ENCODE results near the gene THAP7. TPM values are rescaled to one million over a fixed set of nuclear protein-coding genes. Genes with fewer than 3 reads are reported as not detected.

THAP7 gene
- total and polyA plus RNA-seq, 9 of the 15 experiments (the other 6 are each of a cell fraction or from before 2014, with no cell fraction given), result 7.9 to 263 (median 84.1) TPM

- TF ChIP-seq MNT (conservative IDR thresholded peaks at IDR 0.05) (no peak), SMAD1 (IDR thresholded peaks at IDR 0.05; ENCODE audit: low read depth, low read length, partially characterized antibody) (peak; percentile 97), ZFPM2 (CRISPR knock-in tag; IDR thresholded peaks at IDR 0.05) (peak; percentile 10; the same call in 1 of the 2 replicates), TOE1 (IDR thresholded peaks at IDR 0.05; ENCODE audit: borderline replicate concordance) (no peak), TOE1 (CRISPR knock-in tag; IDR thresholded peaks at IDR 0.05; ENCODE audit: borderline replicate concordance, low read depth) (no peak), POLR2B (IDR thresholded peaks at IDR 0.05; ENCODE audit: low read depth, partially characterized antibody) (no peak), MAZ (CRISPR knock-in tag; conservative IDR thresholded peaks at IDR 0.05 in 1 of 2, IDR thresholded peaks at IDR 0.05 in 1 of 2) (peak in 1 of 2 experiments; percentile 100; a peak in 2 of 4 replicates), SRSF7 (optimal IDR thresholded peaks at IDR 0.05; ENCODE audit: low read depth, low read length) (no peak), GATAD2B (IDR thresholded peaks at IDR 0.05; ENCODE audit: borderline replicate concordance) (no peak), MIER1 (IDR thresholded peaks at IDR 0.05; ENCODE audit: low read depth) (no peak), VEZF1 (CRISPR knock-in tag; IDR thresholded peaks at IDR 0.05) (no peak), ETV6 (IDR thresholded peaks at IDR 0.05; ENCODE audit: borderline replicate concordance in 1 of 2, low read depth in 2 of 2, low read length in 1 of 2) (peak in 1 of 2 experiments; percentile 15; a peak in 1 of 4 replicates), ETV6 (CRISPR knock-in tag; IDR thresholded peaks at IDR 0.05; ENCODE audit: borderline replicate concordance) (no peak), TEAD4 (IDR thresholded peaks at IDR 0.05; ENCODE audit: low read length) (no peak), TEAD4 (CRISPR knock-in tag; IDR thresholded peaks at IDR 0.05; ENCODE audit: borderline replicate concordance) (no peak), CHD4 (IDR thresholded peaks at IDR 0.05; ENCODE audit: insufficient read depth, insufficient replicate concordance, low read depth, low read length, poor library complexity, severe bottlenecking) (no peak), SRSF1 (IDR thresholded peaks at IDR 0.05; ENCODE audit: low read depth, low read length) (no peak), KLF10 (CRISPR knock-in tag; IDR thresholded peaks at IDR 0.05) (no peak), ZNF436 (CRISPR knock-in tag; IDR thresholded peaks at IDR 0.05) (peak; percentile 65), MCM3 (IDR thresholded peaks at IDR 0.05) (no peak), ZBED1 (IDR thresholded peaks at IDR 0.05) (no peak), RFX7 (CRISPR knock-in tag; IDR thresholded peaks at IDR 0.05) (peak; percentile 8; the same call in 1 of the 2 replicates), ELK1 (CRISPR knock-in tag; IDR thresholded peaks at IDR 0.05) (no peak), KLF13 (tag; IDR thresholded peaks at IDR 0.05; ENCODE audit: borderline replicate concordance, low read depth) (peak; percentile 94)
Observed at GRCh38 chr22:21001601-21002325, at the start of gene THAP7 (continued).
